AG04450 (cell line): ENCODE measurements around the gene FMO1. TPM values are rescaled to one million over a fixed set of nuclear protein-coding genes. Genes with fewer than 3 reads are reported as not detected.

Source experiments
- CTCF ChIA-PET: fragments of 300-600, 350-600 bp; formaldehyde crosslinking; extraction: SDS; loops from one replicate; lab custom pipeline; 2022; ENCODE audit warnings: antibody characterized with exemption, inconsistent platforms; lab: Charles Lee
- POLR2A ChIA-PET: fragments of 350-600 bp; formaldehyde crosslinking; extraction: SDS; loops from one replicate; lab custom pipeline; 2021; ENCODE audit warnings: antibody characterized with exemption, inconsistent platforms; lab: Yijun Ruan, JAX
- DNase-seq: peaks from one replicate; pipeline ENCODE4 v3.0.0-alpha.2; 2011; ENCODE audit warnings: low read depth, low spot score
- H3K27ac ChIP-seq: one replicate; pipeline ENCODE4 v1.5.1; 2012; ENCODE audit warnings: low read depth, low read length, control low read depth
- H3K27me3 ChIP-seq: one replicate; pipeline ENCODE4 v1.6.0; 2012; ENCODE audit warnings: low read length; ENCODE audit not compliant: control insufficient read depth, insufficient read depth
- H3K4me3 ChIP-seq: 2 replicates; pipeline ENCODE4 v1.5.1; 2011; ENCODE audit warnings: mild to moderate bottlenecking, low read depth, low read length, control low read depth
- H3K9me3 ChIP-seq: 2 replicates; pipeline ENCODE4 v1.5.1; 2012; ENCODE audit warnings: low read length; ENCODE audit not compliant: control insufficient read depth, insufficient read depth
- polyA plus RNA-seq: library from polyadenylated mRNA; depleted of rRNA; stranded (reverse); fragments of >200 nt; gene quantifications from 2 replicates; pipeline ENCODE4 v1.2.3, GENCODE V29; 2011
- TF ChIP-seq, protein P1 (sequence below): IDR thresholded peaks from 2 replicates; pipeline ENCODE4 v1.5.1; 2011; ENCODE audit warnings: low read depth, low read length, control low read depth, inconsistent platforms

The FMO1 gene
- polyA plus RNA-seq, 1 experiment: not detected

DNA sequence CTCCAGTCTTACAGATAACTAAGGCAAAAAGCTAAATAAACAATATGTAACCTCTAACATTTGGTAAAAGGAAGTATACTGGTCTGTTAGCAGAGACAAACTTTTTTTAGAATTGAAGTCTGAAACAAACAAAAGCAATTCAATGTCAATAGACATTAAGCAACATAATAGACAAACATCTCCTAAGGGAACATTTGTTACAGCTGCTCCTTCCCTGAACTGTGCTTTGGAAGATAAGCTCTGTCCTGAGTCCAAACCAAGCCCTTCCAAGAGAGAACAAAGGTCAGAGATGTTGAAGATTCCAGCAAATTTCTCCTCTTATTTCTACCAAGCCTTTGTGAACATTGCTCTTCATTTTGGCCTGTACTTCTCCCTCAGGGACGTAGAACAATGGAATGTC lies 37.9 kb upstream of the FMO1 start:
- no peak for DNase-seq
- Histone ChIP-seq H3K27me3 (no peaks in the 10 kb centered on the region), H3K4me3 (no peak overlapping the region), H3K27ac (no peak overlapping the region), H3K9me3 (no peaks in the 10 kb centered on the region)
- TF ChIP-seq, protein P1, sequence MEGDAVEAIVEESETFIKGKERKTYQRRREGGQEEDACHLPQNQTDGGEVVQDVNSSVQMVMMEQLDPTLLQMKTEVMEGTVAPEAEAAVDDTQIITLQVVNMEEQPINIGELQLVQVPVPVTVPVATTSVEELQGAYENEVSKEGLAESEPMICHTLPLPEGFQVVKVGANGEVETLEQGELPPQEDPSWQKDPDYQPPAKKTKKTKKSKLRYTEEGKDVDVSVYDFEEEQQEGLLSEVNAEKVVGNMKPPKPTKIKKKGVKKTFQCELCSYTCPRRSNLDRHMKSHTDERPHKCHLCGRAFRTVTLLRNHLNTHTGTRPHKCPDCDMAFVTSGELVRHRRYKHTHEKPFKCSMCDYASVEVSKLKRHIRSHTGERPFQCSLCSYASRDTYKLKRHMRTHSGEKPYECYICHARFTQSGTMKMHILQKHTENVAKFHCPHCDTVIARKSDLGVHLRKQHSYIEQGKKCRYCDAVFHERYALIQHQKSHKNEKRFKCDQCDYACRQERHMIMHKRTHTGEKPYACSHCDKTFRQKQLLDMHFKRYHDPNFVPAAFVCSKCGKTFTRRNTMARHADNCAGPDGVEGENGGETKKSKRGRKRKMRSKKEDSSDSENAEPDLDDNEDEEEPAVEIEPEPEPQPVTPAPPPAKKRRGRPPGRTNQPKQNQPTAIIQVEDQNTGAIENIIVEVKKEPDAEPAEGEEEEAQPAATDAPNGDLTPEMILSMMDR: no peak
- ChIA-PET CTCF (interaction anchor here (0.7 to 4.1 kb wide), 8 partner anchors 16 to 244 kb away, joined by 3 to 30 read pairs (median 4); partner anchors contain the start of gene FMO4), POLR2A (no interaction called here)

DNA sequence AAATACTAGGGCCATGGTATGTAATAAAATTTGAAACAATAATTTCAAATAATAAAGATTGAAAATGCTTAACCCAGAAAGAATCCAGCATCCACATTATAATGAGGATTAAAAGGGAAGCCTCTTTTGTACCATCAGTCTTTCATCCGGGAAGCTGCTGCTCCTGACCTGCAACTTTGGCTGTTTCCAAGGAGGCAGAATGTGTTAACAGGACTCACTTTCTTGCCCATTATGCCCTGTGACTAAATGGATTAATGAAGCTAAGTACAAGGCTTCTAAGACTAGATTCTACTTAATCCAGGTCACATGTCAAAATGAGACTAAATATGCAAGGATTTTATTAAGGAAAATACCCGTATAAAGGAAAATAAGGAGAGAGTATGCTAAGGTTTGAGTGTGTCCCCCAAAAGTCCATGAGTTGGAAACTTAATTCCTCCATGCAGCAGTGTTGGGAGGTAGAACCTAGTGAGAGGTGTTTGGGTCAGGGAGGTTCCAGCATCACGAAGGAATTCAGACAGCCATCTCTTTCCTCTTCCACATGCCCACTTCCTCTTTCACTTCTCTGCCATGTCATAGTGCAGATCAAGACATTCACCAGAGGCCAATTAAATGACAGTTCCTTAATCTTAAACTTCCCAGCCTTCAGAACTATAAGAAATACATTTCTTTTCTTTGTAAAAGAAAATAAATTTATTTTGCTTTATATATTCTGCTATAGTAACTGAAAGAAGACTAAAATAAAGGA lies 35.5 kb upstream of the FMO1 start:
- Histone ChIP-seq H3K4me3 (no peak overlapping the region), H3K9me3 (no peaks in the 10 kb centered on the region; the same call in 1 of the 2 replicates), H3K27ac (no peak overlapping the region), H3K27me3 (no peaks in the 10 kb centered on the region)
- ChIA-PET CTCF (interaction anchor here (0.9 to 4.1 kb wide), 3 partner anchors 13 to 132 kb away, joined by 4 to 30 read pairs (median 5); no protein-coding TSS in a partner anchor), POLR2A (no interaction called here)
- DNase-seq: no peak
- TF ChIP-seq, protein P1: no peak

DNA sequence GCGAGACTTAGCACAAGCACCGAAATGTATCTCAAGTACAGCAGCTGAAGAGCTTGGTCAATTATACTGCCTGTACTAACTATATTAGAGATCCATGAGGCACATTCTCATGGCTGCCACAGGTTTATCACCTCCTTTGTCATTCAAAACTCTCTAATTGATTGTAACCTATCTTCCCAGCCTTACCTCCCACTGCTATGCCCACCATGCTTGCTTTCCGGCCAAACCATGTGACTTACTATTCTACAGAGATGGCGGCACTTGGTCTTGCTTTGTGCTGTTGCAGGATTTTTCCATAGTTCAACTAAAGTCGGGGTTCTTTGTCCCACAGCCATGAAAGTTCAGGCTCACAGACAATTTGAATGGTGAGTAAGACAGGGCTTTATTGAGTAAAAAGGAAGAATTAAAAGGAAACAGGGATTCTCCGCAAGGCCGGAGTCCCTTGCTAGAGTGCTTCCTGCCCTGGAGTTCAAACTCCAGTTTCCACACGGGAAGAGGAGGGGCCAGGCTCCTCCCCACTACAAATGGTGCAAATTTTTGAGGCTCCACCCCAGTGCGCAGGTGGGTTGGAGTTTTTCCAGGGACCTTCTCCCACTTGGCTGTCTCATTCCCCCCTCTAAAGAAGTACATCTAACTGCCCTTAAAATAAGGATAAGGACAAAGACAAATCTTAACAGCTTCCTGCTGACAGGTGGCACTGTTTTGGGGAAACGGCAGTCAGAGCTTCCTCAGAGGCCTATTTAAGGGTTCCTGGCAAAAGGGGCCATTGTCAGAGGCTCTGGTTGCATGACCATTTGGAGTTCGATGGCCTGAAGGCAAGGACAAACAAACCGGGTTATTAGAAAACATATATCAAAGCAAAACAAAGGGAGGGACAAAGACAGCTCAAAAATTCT lies 34.5 kb upstream of the FMO1 start:
- POLR2A ChIA-PET: no interaction called here
- TF ChIP-seq, protein P1: no peak
- Histone ChIP-seq H3K27ac (no peak overlapping the region), H3K9me3 (peaks cover 4% of the 10 kb centered on the region), H3K4me3 (no peak overlapping the region), H3K27me3 (no peaks in the 10 kb centered on the region)
- CTCF ChIA-PET: interaction anchor here (0.7 to 2.3 kb wide), 6 partner anchors 13 to 133 kb away, joined by 3 to 9 read pairs (median 5); no protein-coding TSS in a partner anchor
- DNase-seq: no peak

DNA sequence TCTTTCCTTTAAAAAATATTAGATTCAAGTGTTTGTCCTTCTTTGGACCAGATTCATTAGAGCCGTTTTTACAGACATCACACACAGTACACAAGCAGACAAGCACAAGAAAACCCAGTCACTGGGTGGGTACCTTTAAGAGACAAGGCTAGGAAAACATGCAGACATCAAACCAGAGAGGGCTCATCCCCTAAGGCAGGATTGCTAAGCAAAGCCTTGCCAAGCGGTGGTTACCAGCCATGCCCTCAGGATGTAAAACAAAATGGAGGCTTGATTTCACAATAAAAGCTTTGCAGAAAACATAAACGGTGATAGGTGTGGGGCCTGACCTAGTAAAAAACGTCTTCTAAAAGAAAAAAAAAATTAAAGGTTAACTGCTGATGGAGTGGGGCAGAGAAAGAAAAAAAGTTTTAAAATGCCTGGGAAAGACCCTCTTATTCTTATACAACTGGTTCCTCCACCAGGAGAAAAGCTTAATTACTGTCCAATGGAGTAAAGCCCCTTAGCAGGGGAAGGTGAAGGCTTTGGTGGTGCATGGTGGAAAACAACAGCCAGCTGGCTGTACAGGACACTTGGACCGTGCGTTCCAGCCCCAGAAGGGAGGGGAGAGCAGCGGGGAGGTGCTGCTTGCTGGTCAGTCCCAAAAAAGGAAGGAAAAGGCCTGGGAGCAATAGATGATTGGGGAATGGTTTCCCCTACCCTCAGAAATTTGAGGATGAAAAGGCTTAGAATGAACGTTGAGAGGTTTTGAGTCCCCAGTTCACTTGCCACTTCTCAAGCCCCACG lies 30.4 kb upstream of the FMO1 start:
- TF ChIP-seq, protein P1: no peak
- no peak for DNase-seq
- Histone ChIP-seq H3K27me3 (no peaks in the 10 kb centered on the region), H3K4me3 (no peak overlapping the region), H3K27ac (no peak overlapping the region), H3K9me3 (peaks cover 4% of the 10 kb centered on the region)
- CTCF ChIA-PET: interaction anchor here (1.1 kb wide), 1 partner anchor 9 kb away, joined by 5 read pairs; no protein-coding TSS in a partner anchor
- POLR2A ChIA-PET: no interaction called here
